GM20000 (cell line): ENCODE results near the gene NBEAL1.
"Not testable (repeated sequence)": the region's sequence is repeated elsewhere in the genome, so short reads cannot be mapped to it uniquely, and the experiment has no call there.

Experiments
- DNase-seq: peaks from one replicate; pipeline ENCODE4 v3.0.0; 2012; ENCODE audit warnings: low spot score
- TF ChIP-seq, protein P1 (sequence below): IDR thresholded peaks from 2 replicates; pipeline ENCODE4 v1.5.1; 2012; ENCODE audit warnings: mild to moderate bottlenecking, control low read depth; ENCODE audit errors: extremely low read depth, missing control alignments

Gene NBEAL1

GRCh38 chr2:203135105-203135504 is 120.4 kb downstream of the NBEAL1 start:
- TF ChIP-seq, protein P1, sequence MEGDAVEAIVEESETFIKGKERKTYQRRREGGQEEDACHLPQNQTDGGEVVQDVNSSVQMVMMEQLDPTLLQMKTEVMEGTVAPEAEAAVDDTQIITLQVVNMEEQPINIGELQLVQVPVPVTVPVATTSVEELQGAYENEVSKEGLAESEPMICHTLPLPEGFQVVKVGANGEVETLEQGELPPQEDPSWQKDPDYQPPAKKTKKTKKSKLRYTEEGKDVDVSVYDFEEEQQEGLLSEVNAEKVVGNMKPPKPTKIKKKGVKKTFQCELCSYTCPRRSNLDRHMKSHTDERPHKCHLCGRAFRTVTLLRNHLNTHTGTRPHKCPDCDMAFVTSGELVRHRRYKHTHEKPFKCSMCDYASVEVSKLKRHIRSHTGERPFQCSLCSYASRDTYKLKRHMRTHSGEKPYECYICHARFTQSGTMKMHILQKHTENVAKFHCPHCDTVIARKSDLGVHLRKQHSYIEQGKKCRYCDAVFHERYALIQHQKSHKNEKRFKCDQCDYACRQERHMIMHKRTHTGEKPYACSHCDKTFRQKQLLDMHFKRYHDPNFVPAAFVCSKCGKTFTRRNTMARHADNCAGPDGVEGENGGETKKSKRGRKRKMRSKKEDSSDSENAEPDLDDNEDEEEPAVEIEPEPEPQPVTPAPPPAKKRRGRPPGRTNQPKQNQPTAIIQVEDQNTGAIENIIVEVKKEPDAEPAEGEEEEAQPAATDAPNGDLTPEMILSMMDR, result no peak
- no peak for DNase-seq

DNA sequence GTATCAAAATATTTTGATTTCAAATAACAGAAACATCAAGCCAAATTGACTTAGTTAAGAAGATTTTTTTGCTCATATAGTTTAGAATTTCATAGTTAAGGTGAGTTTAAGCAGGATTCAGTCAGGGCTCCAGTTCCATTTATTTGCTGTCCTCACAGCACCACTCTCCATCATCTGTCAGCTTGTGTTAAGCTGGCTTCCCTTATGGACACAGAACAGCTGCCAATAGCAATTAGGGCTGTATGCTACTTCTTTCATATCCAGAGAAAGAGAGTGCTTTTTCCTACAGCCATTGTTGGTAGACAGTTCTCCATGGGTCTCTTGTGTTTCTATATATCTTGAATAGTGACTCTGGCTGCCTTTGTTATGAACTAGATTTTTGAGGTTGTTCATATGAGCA is 128.7 kb downstream of the NBEAL1 start:
- DNase-seq, result no peak
- TF ChIP-seq, protein P1, result no peak

DNA sequence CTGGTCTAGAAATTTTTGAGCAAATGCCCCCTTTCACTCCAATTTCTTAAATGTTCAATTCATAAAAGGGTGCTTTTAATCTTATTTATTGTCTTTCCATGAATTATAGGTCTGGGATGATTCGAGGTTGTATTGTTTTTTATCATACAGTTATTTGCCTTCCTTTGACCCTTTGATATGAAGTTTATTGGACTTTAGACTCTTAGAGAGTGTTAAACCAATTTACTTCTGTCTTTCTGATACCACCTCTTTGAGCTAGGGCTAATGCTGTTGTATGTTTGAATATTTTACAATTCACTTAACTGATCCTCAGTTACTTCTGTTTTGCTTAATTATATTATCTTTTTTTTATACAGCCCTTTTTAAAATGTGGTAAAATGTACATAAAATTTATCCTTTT is 134.5 kb downstream of the NBEAL1 start:
- TF ChIP-seq, protein P1, result no peak
- no peak for DNase-seq

DNA sequence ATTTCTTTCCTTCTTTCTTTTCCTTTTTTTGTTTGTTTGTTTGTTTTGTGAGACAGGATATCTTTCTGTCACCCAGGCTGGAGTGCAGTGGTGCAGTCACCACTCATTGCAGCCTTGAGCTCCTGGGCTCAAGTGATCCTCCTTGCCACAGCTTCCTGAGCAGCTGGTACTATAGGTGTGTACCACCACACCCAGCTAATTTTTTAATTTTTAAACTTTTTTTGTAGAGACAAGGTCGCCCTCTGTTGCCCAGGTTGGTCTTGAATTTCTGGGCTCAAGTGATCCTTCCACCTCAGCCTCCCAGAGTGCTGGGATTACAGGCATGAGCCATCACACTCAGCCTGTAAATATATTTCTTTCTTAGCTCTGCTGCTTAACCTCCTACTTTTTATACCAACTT is 140.7 kb downstream of the NBEAL1 start:
- TF ChIP-seq, protein P1, result no peak
- DNase-seq, result no peak

GRCh38 chr2:203162722-203163121 is 148.0 kb downstream of the NBEAL1 start:
- not testable (repeated sequence) for DNase-seq

GRCh38 chr2:203164311-203164935 is 149.7 kb downstream of the NBEAL1 start:
- TF ChIP-seq, protein P1, result no peak

DNA sequence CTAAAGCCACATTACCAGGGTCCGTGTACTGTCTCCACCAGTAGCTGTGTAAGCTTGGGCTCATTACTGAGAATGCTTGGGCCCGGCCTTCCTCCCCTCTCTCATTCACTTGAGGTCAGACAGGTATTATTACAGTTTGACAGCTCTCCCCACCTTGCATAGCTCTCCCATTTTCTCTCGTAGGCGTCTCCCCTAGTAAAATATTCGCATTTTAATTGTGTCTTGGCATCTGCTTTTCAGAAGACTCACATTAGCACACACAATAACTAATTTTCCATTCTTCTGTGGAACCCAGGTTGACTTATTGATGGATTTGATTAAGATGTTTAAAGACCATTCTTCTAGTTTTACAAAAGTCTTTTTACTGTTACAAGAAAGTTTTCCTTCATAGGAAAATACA is 153.1 kb downstream of the NBEAL1 start:
- TF ChIP-seq, protein P1, result no peak
- no peak for DNase-seq

More at GRCh38 chr2:203164311-203164935, 149.7 kb downstream of the NBEAL1 start:
- DNase-seq, result no peak

GRCh38 chr2:203170502-203170901 is 155.8 kb downstream of the NBEAL1 start:
- TF ChIP-seq, protein P1, result no peak
- DNase-seq, result no peak
